Measurements from ENCODE around the gene UBXN1. TPM values are rescaled to one million over a fixed set of nuclear protein-coding genes. Genes with fewer than 3 reads are reported as not detected.
A peak's percentile ranks its signal among the peaks of the same experiment; 100 is the strongest.

UBXN1 gene
- total RNA-seq, 1 experiment from 2014 or later = 150 TPM

DNA sequence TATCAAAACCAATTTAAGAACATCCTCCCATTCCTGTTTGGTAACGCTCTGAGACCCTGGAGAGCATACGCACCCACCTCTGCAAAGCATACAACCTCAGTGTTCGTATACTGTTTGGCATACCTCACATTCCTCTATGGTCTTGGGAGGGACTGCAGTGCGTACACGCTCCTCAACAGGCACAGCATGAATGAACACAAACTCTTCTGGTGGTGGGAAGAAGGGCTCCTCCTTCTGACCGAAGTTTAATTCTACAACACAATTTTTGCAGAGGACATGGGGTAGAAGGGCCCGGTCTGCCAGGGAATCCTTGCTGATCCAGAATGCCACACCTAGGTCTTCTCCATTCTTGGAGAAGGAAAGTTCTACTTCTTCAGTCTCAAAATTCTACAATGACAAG, 43.1 kb upstream of the UBXN1 start:
- H3K4me2 ChIP-seq = no peak overlapping the region
- peaks cover 16% of the 10 kb centered on the region for H3K4me1 ChIP-seq (replicated peaks; ENCODE audit: insufficient read depth)
- ChIA-PET POLR2A (ENCODE audit: unreplicated experiment) (no interaction called here), CTCF (no interaction called here)
- H3K27me3 ChIP-seq (ENCODE audit: insufficient read depth, low read depth) = no peaks in the 10 kb centered on the region
- peaks cover 35% of the 10 kb centered on the region for H4K20me1 ChIP-seq (ENCODE audit: insufficient read depth)
- H3K9me3 ChIP-seq (ENCODE audit: insufficient read depth, low read depth) = no peaks in the 10 kb centered on the region
- H3K36me3 ChIP-seq (ENCODE audit: low read depth) = peaks cover 71% of the 10 kb centered on the region
- no peak overlapping the region for H3K27ac ChIP-seq
- intact Hi-C loops (cut with micrococcal nuclease; ENCODE audit: unreplicated experiment) = loop anchor here (1.0 kb wide), 1 partner anchor 16 kb away; no protein-coding TSS in a partner anchor
- peaks cover 96% of the 10 kb centered on the region for H3K79me2 ChIP-seq (ENCODE audit: low read depth)
- no peaks in the 10 kb centered on the region for H3K9me2 ChIP-seq (ENCODE audit: insufficient read depth)
- no peak for TF ChIP-seq EZH2 (IDR thresholded peaks at IDR 0.05; ENCODE audit: low read depth)
- TF ChIP-seq, protein P1, sequence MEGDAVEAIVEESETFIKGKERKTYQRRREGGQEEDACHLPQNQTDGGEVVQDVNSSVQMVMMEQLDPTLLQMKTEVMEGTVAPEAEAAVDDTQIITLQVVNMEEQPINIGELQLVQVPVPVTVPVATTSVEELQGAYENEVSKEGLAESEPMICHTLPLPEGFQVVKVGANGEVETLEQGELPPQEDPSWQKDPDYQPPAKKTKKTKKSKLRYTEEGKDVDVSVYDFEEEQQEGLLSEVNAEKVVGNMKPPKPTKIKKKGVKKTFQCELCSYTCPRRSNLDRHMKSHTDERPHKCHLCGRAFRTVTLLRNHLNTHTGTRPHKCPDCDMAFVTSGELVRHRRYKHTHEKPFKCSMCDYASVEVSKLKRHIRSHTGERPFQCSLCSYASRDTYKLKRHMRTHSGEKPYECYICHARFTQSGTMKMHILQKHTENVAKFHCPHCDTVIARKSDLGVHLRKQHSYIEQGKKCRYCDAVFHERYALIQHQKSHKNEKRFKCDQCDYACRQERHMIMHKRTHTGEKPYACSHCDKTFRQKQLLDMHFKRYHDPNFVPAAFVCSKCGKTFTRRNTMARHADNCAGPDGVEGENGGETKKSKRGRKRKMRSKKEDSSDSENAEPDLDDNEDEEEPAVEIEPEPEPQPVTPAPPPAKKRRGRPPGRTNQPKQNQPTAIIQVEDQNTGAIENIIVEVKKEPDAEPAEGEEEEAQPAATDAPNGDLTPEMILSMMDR (conservative IDR thresholded peaks at IDR 0.05) = no peak; the same call in 1 of the 2 replicates
- H3K4me3 ChIP-seq = no peak overlapping the region
- peaks cover 64% of the 10 kb centered on the region for H3F3A ChIP-seq (ENCODE audit: insufficient read depth, low read depth)
- DNase-seq = no peak
- H2AFZ ChIP-seq = no peak overlapping the region
- BruUV-seq (replicated peaks) = TSS peak; percentile 1

DNA sequence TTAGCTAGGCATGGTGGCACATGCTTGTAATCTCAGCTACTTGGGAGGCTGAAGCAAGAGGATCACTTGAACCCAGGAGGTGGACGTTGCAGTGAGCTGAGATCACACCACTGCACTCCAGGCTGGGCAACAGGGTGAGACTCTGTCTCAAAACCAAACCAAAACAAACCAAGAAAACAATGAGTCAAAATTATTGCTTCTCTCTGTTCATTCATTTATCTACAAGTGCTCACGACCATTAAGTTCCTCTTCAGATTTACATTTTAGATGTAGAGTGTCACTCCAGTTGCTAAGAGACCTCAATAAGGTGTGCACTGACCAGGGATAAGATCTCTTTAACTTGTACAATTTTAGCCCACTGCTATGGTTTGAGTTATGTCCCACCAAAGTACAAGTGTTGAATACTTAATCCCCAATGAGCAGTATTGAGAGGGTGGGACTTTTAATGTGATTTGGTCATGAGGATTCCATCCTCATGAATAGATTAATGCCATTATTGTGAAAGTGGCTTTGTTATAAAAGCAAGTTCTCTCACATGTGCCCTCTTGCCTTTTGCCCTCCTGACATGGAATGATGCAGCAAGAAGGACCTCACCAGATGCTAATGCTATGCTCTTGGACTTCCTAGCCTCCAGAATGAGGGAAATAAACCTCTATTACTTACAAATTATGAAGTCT, 40.6 kb upstream of the UBXN1 start:
- TF ChIP-seq, protein P1 (conservative IDR thresholded peaks at IDR 0.05) = no peak
- no peak for TF ChIP-seq EZH2 (IDR thresholded peaks at IDR 0.05; ENCODE audit: low read depth)
- H4K20me1 ChIP-seq (ENCODE audit: insufficient read depth) = peaks cover 14% of the 10 kb centered on the region
- H3K9me2 ChIP-seq (ENCODE audit: insufficient read depth) = no peaks in the 10 kb centered on the region
- no peaks in the 10 kb centered on the region for H3K27me3 ChIP-seq (ENCODE audit: insufficient read depth, low read depth)
- H3K36me3 ChIP-seq (ENCODE audit: low read depth) = peaks cover 86% of the 10 kb centered on the region
- ChIA-PET CTCF (no interaction called here), POLR2A (ENCODE audit: unreplicated experiment) (no interaction called here)
- peaks cover 89% of the 10 kb centered on the region for H3K79me2 ChIP-seq (ENCODE audit: low read depth)
- intact Hi-C loops (cut with micrococcal nuclease; ENCODE audit: unreplicated experiment) = no loop called here
- H3K4me1 ChIP-seq (replicated peaks; ENCODE audit: insufficient read depth) = peaks cover 11% of the 10 kb centered on the region
- no TSS peak for BruUV-seq (replicated peaks)
- H2AFZ ChIP-seq = no peak overlapping the region
- no peak for DNase-seq
- no peaks in the 10 kb centered on the region for H3K9me3 ChIP-seq (ENCODE audit: insufficient read depth, low read depth)
- no peak overlapping the region for H3K4me2 ChIP-seq
- H3K4me3 ChIP-seq = no peak overlapping the region
- no peak overlapping the region for H3K27ac ChIP-seq
- peaks cover 64% of the 10 kb centered on the region for H3F3A ChIP-seq (ENCODE audit: insufficient read depth, low read depth)

DNA sequence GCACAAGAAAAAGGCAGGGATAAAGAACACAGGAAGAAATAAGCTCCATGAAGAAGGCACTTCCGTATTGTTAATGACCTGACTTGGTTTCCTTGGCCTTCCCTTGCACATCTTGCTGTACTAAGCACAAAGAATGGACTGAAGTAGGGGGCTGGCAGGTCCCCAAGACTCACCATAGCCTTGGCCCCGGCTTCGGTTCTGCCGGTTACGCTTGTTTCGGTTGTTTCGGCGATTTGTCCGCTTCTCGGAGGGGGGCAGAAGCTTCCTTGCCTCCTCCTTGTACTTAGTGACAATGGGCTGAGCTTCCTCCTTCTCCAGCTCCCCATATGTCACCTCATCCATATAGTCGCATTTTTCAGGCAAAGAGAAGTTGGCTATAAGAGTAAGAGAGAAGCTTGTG, 37.9 kb upstream of the UBXN1 start:
- no TSS peak for BruUV-seq (replicated peaks)
- CTCF ChIA-PET = interaction anchor here (0.5 to 0.6 kb wide), 2 partner anchors 48 to 969 kb away, joined by 3 to 9 read pairs; no protein-coding TSS in a partner anchor
- H2AFZ ChIP-seq = no peak overlapping the region

More for the DNA sequence above, 37.9 kb upstream of the UBXN1 start:
- intact Hi-C loops (cut with micrococcal nuclease; ENCODE audit: unreplicated experiment) = no loop called here
- DNase-seq = no peak
- Histone ChIP-seq H3K9me3 (ENCODE audit: insufficient read depth, low read depth) (no peaks in the 10 kb centered on the region), H3K27me3 (ENCODE audit: insufficient read depth, low read depth) (no peaks in the 10 kb centered on the region), H3K27ac (no peak overlapping the region), H3K9me2 (ENCODE audit: insufficient read depth) (no peaks in the 10 kb centered on the region), H3K36me3 (ENCODE audit: low read depth) (peaks cover 72% of the 10 kb centered on the region), H3F3A (ENCODE audit: insufficient read depth, low read depth) (peaks cover 61% of the 10 kb centered on the region), H3K4me1 (replicated peaks; ENCODE audit: insufficient read depth) (peaks cover 6% of the 10 kb centered on the region; the same call in 1 of the 2 replicates), H3K79me2 (ENCODE audit: low read depth) (peaks cover 62% of the 10 kb centered on the region), H4K20me1 (ENCODE audit: insufficient read depth) (no peaks in the 10 kb centered on the region), H3K4me3 (no peak overlapping the region), H3K4me2 (no peak overlapping the region)
- POLR2A ChIA-PET (ENCODE audit: unreplicated experiment) = interaction anchor here (0.6 kb wide), 1 partner anchor 11 kb away, joined by 5 read pairs; the partner anchor contains the start of gene HNRNPUL2
- TF ChIP-seq EZH2 (IDR thresholded peaks at IDR 0.05; ENCODE audit: low read depth) = no peak
